HG03354 (cell line): ENCODE data around the gene ECHDC1.

Experiments
- ATAC-seq: cut with Tn5 transposase; IDR thresholded peaks from one replicate; pipeline ENCODE4 v1.9.1; 2021; ENCODE audit warnings: mild to moderate bottlenecking; ENCODE audit not compliant: unreplicated experiment, poor library complexity, severe bottlenecking

The ECHDC1 gene

DNA sequence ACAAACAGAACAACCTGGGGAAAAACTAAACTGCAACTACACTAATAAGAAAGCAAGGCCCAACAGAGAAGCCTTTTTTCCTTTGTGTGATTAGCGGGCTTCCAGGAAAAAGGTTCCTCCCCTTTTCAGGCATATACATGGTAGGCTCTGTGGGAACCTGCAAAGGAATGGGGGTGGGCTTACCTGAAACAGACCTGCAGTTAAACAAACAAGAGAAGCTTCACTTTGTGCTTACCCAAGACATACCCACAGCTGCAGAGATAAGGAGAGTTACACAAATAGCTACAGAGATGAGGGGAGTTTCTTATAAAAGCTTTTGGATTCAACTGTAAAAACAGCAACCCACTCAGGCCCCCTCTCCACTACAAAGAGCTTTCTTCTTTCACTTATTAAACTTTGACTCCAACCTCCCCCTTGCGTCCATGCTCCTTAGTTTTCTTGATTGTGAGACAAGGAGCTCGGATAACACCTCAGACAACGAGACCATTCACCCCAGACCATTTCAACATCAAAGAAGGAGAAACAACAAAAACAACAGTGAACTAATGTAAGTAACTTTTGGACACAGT lies 45.8 kb downstream of the ECHDC1 start:
- no peak for ATAC-seq

- peak; percentile 88 for ATAC-seq
Observed at GRCh38 chr6:127291495-127291894, 51.9 kb downstream of the ECHDC1 start.

DNA sequence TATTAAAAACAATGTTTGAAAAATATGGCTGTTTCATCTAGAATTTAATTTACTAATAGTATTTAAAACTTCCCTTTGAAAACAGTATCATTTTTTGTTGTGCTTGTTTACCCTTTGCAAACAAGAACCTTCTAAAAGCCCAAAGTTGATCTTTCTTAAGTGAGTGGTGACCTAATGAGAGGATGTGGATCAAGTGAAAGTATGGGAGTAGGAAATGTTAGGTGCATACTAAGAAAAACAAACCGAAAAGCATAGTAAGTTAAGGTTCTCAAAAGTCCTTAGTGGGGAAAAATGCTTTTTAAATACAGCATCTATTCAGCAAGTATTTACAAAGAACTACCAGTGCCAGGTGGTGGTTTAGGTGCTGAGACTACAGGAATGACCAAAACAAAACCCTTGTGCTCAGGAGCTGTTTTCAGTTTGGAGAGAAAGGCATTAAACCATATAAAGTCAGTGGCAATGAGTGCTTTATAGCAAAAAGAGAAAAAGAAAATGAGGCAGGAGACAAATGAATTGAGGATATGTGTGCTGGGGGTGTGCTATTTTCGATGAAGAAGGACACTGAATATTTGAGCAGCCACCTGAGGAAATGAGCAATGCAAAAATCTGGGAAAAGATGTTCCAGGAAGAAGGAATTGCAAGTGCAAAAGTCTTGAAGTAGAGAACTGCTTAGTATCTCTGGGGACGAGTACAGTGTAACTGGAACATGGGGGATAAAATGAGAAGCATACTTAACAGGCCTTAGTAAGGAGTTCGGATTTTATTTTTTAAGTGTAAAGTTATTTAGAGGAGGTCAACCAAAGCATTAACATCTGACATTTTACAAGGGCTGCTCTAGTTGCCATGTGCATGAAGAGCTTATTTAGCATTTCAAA lies 52.8 kb downstream of the ECHDC1 start:
- ATAC-seq: peak; percentile 35

DNA sequence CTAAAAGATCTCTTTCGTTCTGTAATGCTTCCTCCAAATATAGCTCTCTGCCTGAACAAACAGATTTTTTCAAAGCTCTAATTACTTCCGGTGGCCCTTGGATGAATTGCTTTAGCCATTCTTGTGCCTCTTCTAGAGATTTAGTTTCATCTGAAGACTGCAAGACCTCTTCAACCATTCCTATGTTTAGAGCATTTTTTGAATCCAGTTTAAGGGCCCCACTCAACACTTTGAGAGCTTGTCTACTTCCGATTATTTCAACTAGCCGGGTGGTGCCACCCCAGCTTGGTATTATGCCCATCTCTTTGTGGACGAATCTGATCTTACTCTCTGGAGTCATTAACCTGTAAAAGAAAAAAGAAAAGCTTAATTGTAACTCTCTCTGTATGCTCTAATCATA lies 53.5 kb downstream of the ECHDC1 start:
- no peak for ATAC-seq

- ATAC-seq: no peak
Observed at GRCh38 chr6:127288705-127289104, 54.7 kb downstream of the ECHDC1 start.

- ATAC-seq: no peak
Observed at GRCh38 chr6:127282184-127282583, 61.2 kb downstream of the ECHDC1 start.

GRCh38 chr6:127279815-127280214 lies 63.6 kb downstream of the ECHDC1 start:
- ATAC-seq: no peak

- no peak for ATAC-seq
Observed at GRCh38 chr6:127277878-127278843, 65.2 kb downstream of the ECHDC1 start.

DNA sequence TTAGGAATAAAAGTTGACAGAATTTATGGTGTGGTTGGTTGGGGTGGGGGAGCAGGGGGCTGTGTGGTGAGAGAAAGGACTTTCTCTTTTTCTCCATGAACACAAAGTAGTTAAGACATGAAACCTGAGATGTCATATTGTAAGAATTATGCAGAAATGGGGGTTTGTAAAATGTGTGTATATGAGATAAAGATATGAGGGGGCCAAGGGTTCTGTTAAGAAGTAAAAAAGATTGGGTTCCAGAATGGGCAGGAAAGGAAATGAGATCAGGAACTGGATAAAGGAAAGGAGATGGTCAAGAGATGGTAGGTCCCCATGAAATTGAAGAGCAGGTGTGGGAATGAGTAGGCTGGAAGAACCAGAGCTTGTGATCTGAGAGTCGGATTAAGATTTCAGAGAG lies 67.1 kb downstream of the ECHDC1 start:
- ATAC-seq: no peak

DNA sequence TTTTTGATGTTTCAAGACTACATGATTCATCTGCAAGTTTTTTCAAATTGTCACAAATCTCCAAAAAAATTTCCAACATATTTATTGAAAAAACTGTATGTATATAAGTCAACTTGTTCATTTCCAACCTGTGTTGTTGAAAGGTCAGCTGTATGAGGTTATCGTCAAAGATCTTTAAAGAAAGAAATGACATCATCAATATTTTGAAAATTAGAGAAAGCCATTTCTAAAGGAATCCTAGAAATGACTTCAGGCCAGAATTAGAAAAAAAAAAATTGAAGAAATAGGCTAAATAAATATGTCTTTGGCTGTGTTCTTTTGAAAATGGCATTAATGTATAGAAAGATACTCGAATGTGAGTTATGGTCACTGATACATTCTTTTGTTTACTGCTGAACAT lies 69.9 kb downstream of the ECHDC1 start:
- ATAC-seq: no peak

GRCh38 chr6:127272576-127272975 lies 70.8 kb downstream of the ECHDC1 start:
- ATAC-seq: no peak

GRCh38 chr6:127267646-127268625 lies 75.5 kb downstream of the ECHDC1 start:
- ATAC-seq: peak; percentile 13

GRCh38 chr6:127266892-127267645 lies 76.3 kb downstream of the ECHDC1 start:
- peak; percentile 79 for ATAC-seq

- ATAC-seq: peak; percentile 82
Observed at GRCh38 chr6:127266178-127266891, 77.1 kb downstream of the ECHDC1 start, which contains the start of gene RNF146. Gene RNF146, plus strand, starts transcription at chr6:127266864. Its CDS starts 13,475 bp downstream, at chr6:127280339.

DNA sequence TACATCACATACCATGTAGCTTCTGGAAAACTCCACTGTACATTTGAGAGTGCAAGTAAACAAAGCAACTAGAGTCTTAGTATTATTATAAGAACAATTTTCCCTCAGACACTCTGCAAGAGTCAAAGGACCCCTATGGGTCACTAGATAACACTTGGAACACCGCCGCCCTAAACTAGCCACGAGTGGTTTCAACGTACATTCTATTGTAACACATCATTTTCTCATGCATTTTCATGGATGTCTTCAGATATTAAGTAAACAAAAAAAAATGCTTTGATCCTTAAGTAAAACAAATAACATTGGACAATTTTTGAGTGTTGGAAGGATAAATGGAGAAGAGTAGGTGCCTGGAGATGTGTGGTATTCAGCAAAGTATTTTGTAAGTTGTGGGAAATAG lies 79.9 kb downstream of the ECHDC1 start:
- ATAC-seq: no peak

DNA sequence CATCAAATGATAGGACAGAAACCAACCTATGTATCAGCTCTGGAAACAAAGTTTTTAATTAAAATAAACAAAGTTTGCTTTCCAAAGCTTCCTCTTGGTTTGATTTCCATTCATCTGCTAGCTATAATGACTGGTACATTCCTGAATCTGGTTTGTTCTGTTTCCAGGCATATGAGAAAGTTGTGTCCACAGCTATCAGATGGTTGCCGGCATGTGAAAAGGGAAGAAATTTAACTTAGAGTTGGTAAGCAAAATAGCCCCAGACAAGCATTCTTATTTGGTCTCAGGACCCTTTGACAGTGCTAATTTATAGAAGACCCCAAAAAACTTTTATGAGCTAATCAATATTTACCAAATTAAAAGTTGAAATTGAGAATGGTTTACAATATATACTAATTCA lies 80.5 kb downstream of the ECHDC1 start:
- no peak for ATAC-seq

- no peak for ATAC-seq
Observed at GRCh38 chr6:127255286-127255685, 88.1 kb downstream of the ECHDC1 start.

DNA sequence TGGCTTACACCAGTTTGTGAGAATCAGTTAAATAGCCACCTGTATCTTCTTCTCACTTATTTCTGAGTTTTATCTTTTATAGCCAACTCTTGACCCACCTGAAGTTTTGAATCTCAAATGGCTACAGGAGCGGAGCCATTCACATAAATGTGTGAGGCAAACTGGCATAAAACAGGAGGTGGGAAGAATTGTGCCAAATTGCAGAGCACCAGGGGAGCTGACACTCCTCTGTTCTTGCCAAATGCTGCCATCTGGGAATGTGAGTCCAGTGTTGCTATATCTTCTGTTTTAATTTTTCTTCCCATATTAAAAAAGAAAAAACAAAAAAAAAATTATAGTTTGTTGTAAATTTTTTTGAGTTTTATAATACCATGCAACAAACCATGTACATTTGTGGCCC lies 93.8 kb downstream of the ECHDC1 start:
- ATAC-seq: no peak
